NCI-H2196 (cell line): Measurements from ENCODE around the gene OR52E8.

Experiments used
- DNase-seq: peaks from one replicate; lab custom pipeline; 2025; ENCODE audit not compliant: unreplicated experiment; lab: John Stamatoyannopoulos, UW

The OR52E8 gene

DNA sequence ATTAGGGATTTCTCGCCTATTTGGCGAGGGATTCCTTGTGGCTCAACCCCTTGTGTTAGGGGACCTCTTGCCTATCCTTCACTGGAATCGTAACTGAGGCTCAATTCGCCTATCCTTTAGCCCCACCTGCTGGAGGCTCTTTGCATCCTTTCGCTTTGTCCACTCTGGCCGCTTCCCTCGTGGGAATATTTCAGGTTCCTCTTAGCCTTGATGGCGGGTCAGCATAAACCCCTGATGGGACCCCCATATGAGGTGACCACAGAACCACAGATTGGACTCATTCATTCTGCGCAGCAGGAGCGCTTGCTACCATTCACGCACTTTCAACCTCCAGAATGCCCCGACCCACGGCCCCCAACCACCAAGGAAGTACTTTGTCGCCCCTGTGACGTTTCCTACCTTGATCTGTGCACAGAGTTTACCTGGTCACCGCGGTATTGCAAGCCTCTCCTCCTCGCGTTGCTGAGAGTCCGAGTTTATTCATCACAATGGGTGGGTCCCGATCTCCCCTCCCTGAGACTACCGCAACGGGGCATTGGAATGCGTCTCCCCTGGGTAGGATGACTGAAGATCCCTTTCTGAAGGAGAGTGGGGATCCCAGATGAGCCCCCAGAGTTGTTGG, 48.9 kb downstream of the OR52E8 start, which contains the start of gene OR52N2:
TSS of gene OR52N2 (plus strand) at position 425 of the 622 bp plus-strand sequence. CDS start 11,412 bp downstream, outside the sequence.
- DNase-seq: peak; percentile 41

DNA sequence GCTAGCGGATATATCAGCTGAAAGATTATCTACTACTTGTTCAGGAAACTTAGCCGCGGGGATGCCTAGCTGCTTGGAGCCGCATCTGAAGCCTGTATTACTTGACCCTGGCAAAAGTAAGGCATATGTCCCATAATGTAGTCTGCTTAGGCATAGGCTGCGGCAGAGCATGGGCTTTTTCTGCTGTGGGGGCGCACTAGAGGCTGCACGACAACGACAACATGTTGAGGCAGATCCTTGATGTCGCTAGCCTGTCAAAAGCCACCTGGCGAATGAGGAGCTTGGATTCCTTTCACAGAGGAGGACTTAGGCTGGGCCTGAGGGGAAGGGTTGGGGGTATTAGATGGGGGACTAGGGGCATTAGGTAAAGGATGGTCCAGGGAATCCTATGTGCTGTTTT, 49.9 kb downstream of the OR52E8 start:
- DNase-seq: no peak
